ENCODE data around the gene NKX1-2. TPM values are rescaled to one million over a fixed set of nuclear protein-coding genes. Genes with fewer than 3 reads are reported as not detected.

Gene NKX1-2
- total and polyA plus RNA-seq, 5 donors from 2014 or later = not detected

DNA sequence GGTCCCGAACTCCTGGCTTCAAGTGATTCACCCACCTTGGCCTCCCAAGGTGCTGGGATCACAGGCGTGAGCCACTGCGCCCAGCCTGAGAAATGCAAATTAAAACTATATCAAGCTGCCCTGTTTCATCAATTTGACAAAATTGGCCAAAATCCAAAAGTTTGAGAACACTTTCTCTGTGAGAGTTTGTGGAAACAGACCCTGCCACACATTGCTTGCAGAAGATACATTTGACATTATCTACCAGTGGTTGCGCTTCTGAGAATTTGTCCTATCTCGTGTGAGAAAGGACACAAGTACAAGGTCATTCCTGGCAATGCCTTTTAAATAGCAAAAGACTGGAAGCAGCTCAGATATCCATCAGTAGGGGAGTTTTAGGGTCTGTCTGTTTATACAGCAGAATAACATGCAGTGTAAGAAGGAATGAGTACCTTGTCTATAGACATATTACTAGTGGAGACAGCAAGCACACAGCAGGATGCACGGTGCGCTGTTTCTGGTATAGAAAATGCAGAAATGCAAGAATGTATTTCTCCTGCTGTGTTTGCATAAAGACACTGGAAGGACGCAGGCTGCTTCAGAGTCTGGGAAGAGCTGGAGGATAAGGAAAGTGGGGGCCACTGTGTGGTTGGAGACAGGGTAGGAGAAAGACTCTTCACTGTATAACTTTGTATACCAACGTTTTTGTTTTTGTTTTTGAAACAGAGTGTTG, 16.1 kb upstream of the NKX1-2 start:
- Histone ChIP-seq H3K27ac (ENCODE audit: insufficient read depth, low read length, poor library complexity, severe bottlenecking) (peak overlapping the region; percentile 38), H3K36me3 (ENCODE audit: control insufficient read depth, insufficient read depth, low read length) (peaks cover 3% of the 10 kb centered on the region), H3K9me3 (ENCODE audit: control insufficient read depth in 2 of 2, low read length in 2 of 2) (no peaks in the 10 kb centered on the region), H3K4me1 (ENCODE audit: control insufficient read depth, insufficient read depth, low read length, poor library complexity, severe bottlenecking) (peaks cover 31% of the 10 kb centered on the region), H3K4me3 (ENCODE audit: low read depth, low read length) (peak overlapping the region; percentile 55), H3K27me3 (ENCODE audit: control insufficient read depth, insufficient read depth, low read length) (no peaks in the 10 kb centered on the region)
- no peak for ATAC-seq (ENCODE audit: low read depth in 2 of 2)
- Mint-ChIP-seq H3K27me3 (peaks cover 4% of the 10 kb centered on the region), H3K27ac (peak overlapping the region; percentile 84 to 96 (median 93)), H3K9me3 (peaks cover 0 to 2% (median 0%) of the 10 kb centered on the region in 7 donors), H3K4me1 (peaks cover 22 to 48% (median 26%) of the 10 kb centered on the region in 4 donors), H3K36me3 (peaks cover 9% of the 10 kb centered on the region), H3K4me3 (peak overlapping the region; percentile 66 to 89 (median 78))
- no peak for DNase-seq

GRCh38 chr10:124465003-124465776, 15.4 kb upstream of the NKX1-2 start:
- Histone ChIP-seq H3K27ac (ENCODE audit: insufficient read depth, low read length, poor library complexity, severe bottlenecking) (peak overlapping the region; percentile 38), H3K4me1 (ENCODE audit: control insufficient read depth, insufficient read depth, low read length, poor library complexity, severe bottlenecking) (peaks cover 31% of the 10 kb centered on the region), H3K4me3 (ENCODE audit: low read depth, low read length) (peak overlapping the region; percentile 55), H3K36me3 (ENCODE audit: control insufficient read depth, insufficient read depth, low read length) (no peaks in the 10 kb centered on the region), H3K9me3 (ENCODE audit: control insufficient read depth in 2 of 2, low read length in 2 of 2) (no peaks in the 10 kb centered on the region), H3K27me3 (ENCODE audit: control insufficient read depth, insufficient read depth, low read length) (no peaks in the 10 kb centered on the region)
- H3K27me3 Mint-ChIP-seq = peaks cover 5% of the 10 kb centered on the region
- H3K4me3 Mint-ChIP-seq = peak overlapping the region; percentile 66 to 89 (median 78)
- H3K27ac Mint-ChIP-seq = peak overlapping the region; percentile 84 to 96 (median 93)
- ATAC-seq (ENCODE audit: low read depth in 2 of 2) (no peak), DNase-seq (peak in 1 of 3 donors; percentile 75)
- H3K9me3 Mint-ChIP-seq = peaks cover 0 to 2% (median 0%) of the 10 kb centered on the region in 7 donors
- peaks cover 6% of the 10 kb centered on the region for H3K36me3 Mint-ChIP-seq
- peaks cover 22 to 46% (median 26%) of the 10 kb centered on the region in 4 donors for H3K4me1 Mint-ChIP-seq

- no peaks in the 10 kb centered on the region for H3K36me3 ChIP-seq (ENCODE audit: control insufficient read depth, insufficient read depth, low read length)
- no peak for ATAC-seq (ENCODE audit: low read depth in 2 of 2)
- no peak for DNase-seq
- peaks cover 31% of the 10 kb centered on the region for H3K4me1 ChIP-seq (ENCODE audit: control insufficient read depth, insufficient read depth, low read length, poor library complexity, severe bottlenecking)
- peaks cover 22 to 41% (median 26%) of the 10 kb centered on the region in 4 donors for H3K4me1 Mint-ChIP-seq
- H3K4me3 Mint-ChIP-seq = peak overlapping the region; percentile 38 to 89 (median 78)
- H3K27ac ChIP-seq (ENCODE audit: insufficient read depth, low read length, poor library complexity, severe bottlenecking) = no peak overlapping the region
- no peaks in the 10 kb centered on the region for H3K27me3 ChIP-seq (ENCODE audit: control insufficient read depth, insufficient read depth, low read length)
- no peaks in the 10 kb centered on the region for H3K9me3 ChIP-seq (ENCODE audit: control insufficient read depth in 2 of 2, low read length in 2 of 2)
- H3K27me3 Mint-ChIP-seq = peaks cover 10% of the 10 kb centered on the region
- H3K4me3 ChIP-seq (ENCODE audit: low read depth, low read length) = no peak overlapping the region
- H3K27ac Mint-ChIP-seq = peak overlapping the region; percentile 84 to 96 (median 93)
- H3K9me3 Mint-ChIP-seq = peaks cover 0 to 2% (median 0%) of the 10 kb centered on the region in 7 donors
- H3K36me3 Mint-ChIP-seq = peaks cover 2% of the 10 kb centered on the region
Measured at GRCh38 chr10:124464028-124464965, 14.5 kb upstream of the NKX1-2 start.

DNA sequence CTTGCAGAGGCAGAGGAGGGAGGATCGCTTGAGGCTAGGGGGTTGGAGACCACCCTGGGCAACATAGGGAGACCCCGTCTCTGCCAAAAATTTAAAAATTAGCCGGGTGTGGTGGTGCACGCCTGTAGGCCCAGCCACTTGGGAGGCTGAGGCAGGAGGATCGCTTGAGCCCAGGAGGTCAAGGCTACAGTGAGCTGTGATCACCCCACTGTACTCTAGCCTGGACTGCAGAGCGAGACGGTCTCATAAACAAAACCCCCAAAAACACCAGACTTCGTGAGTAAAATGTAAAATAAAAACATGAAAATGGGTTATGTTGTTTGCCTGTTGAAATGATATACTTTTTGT, 12.5 kb upstream of the NKX1-2 start:
- DNase-seq (no peak), ATAC-seq (ENCODE audit: low read depth in 2 of 2) (no peak)
- Histone ChIP-seq H3K27me3 (ENCODE audit: control insufficient read depth, insufficient read depth, low read length) (peaks cover 4% of the 10 kb centered on the region), H3K9me3 (ENCODE audit: control insufficient read depth in 2 of 2, low read length in 2 of 2) (no peaks in the 10 kb centered on the region), H3K4me1 (ENCODE audit: control insufficient read depth, insufficient read depth, low read length, poor library complexity, severe bottlenecking) (peaks cover 31% of the 10 kb centered on the region), H3K4me3 (ENCODE audit: low read depth, low read length) (peak overlapping the region; percentile 57), H3K36me3 (ENCODE audit: control insufficient read depth, insufficient read depth, low read length) (no peaks in the 10 kb centered on the region), H3K27ac (ENCODE audit: insufficient read depth, low read length, poor library complexity, severe bottlenecking) (peak overlapping the region; percentile 72)
- Mint-ChIP-seq H3K27me3 (peaks cover 23% of the 10 kb centered on the region), H3K27ac (peak overlapping the region in 2 of 3 donors; percentile 66 to 91), H3K4me3 (peak overlapping the region; percentile 81 to 91 (median 89)), H3K36me3 (no peaks in the 10 kb centered on the region), H3K9me3 (peaks cover 0 to 2% (median 0%) of the 10 kb centered on the region in 7 donors), H3K4me1 (peaks cover 22 to 40% (median 26%) of the 10 kb centered on the region in 4 donors)

- H3K36me3 ChIP-seq (ENCODE audit: control insufficient read depth, insufficient read depth, low read length) = no peaks in the 10 kb centered on the region
- peaks cover 28% of the 10 kb centered on the region for H3K27me3 Mint-ChIP-seq
- peaks cover 22 to 37% (median 26%) of the 10 kb centered on the region in 4 donors for H3K4me1 Mint-ChIP-seq
- ATAC-seq (ENCODE audit: low read depth in 2 of 2) = peak; percentile 96 to 97
- no peaks in the 10 kb centered on the region for H3K9me3 ChIP-seq (ENCODE audit: control insufficient read depth in 2 of 2, low read length in 2 of 2)
- peak; percentile 79 to 93 (median 88) for DNase-seq
- H3K4me3 Mint-ChIP-seq = peak within 1 kb of the TSS; percentile 81 to 99 (median 91)
- H3K4me3 ChIP-seq (ENCODE audit: low read depth, low read length) = peak within 1 kb of the TSS; percentile 66
- H3K36me3 Mint-ChIP-seq = no peaks in the 10 kb centered on the region
- peak within 1 kb of the TSS; percentile 72 for H3K27ac ChIP-seq (ENCODE audit: insufficient read depth, low read length, poor library complexity, severe bottlenecking)
- H3K9me3 Mint-ChIP-seq = peaks cover 0 to 2% (median 0%) of the 10 kb centered on the region in 7 donors
- peaks cover 4% of the 10 kb centered on the region for H3K27me3 ChIP-seq (ENCODE audit: control insufficient read depth, insufficient read depth, low read length)
- H3K4me1 ChIP-seq (ENCODE audit: control insufficient read depth, insufficient read depth, low read length, poor library complexity, severe bottlenecking) = peaks cover 31% of the 10 kb centered on the region
- peak within 1 kb of the TSS; percentile 83 to 99 (median 91) for H3K27ac Mint-ChIP-seq
Measured at GRCh38 chr10:124461642-124462347, 12.0 kb upstream of the NKX1-2 start, which contains the start of gene LHPP. Gene LHPP (plus strand): TSS chr10:124461823. CDS start chr10:124461863, 40 bp downstream.

DNA sequence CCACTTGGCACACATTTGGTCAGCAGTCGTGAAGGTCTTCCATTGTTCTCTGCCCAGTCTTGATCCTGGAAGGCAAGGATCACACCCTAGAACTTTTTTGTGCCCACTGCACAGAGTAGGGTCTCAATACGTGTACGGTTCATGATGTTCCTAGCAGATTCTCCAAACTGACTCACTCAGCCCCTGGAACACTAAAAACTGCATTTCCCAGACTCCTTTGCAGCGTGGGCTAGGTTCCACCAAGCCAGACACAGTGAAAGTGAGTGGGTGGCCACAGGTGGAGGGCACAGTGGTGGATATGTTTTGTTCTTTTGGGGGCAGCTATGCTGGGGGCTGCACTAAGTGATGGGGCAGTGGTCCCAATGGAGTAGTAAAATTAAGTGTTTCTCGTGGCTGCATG, 10.3 kb upstream of the NKX1-2 start:
- no peaks in the 10 kb centered on the region for H3K36me3 Mint-ChIP-seq
- peak overlapping the region in 3 of 4 donors; percentile 13 to 86 (median 81) for H3K4me3 Mint-ChIP-seq
- Histone ChIP-seq H3K36me3 (ENCODE audit: control insufficient read depth, insufficient read depth, low read length) (no peaks in the 10 kb centered on the region), H3K4me3 (ENCODE audit: low read depth, low read length) (no peak overlapping the region), H3K27ac (ENCODE audit: insufficient read depth, low read length, poor library complexity, severe bottlenecking) (no peak overlapping the region), H3K9me3 (ENCODE audit: control insufficient read depth in 2 of 2, low read length in 2 of 2) (no peaks in the 10 kb centered on the region), H3K27me3 (ENCODE audit: control insufficient read depth, insufficient read depth, low read length) (peaks cover 4% of the 10 kb centered on the region), H3K4me1 (ENCODE audit: control insufficient read depth, insufficient read depth, low read length, poor library complexity, severe bottlenecking) (peaks cover 19% of the 10 kb centered on the region)
- ATAC-seq (ENCODE audit: low read depth in 2 of 2) (no peak), DNase-seq (no peak)
- peaks cover 41% of the 10 kb centered on the region for H3K27me3 Mint-ChIP-seq
- H3K9me3 Mint-ChIP-seq = peaks cover 0 to 2% (median 0%) of the 10 kb centered on the region in 7 donors
- H3K27ac Mint-ChIP-seq = no peak overlapping the region
- H3K4me1 Mint-ChIP-seq = peaks cover 12 to 26% (median 17%) of the 10 kb centered on the region in 4 donors

Data from CD4-positive, CD25-positive, alpha-beta regulatory T cell (primary cell).